ENCODE results near the gene PUDP. TPM values are rescaled to one million over a fixed set of nuclear protein-coding genes. Genes with fewer than 3 reads are reported as not detected.

PUDP gene
- polyA plus RNA-seq, 1 experiment, result 32.0 TPM

- ChIA-PET POLR2A (no interaction called here), CTCF (no interaction called here)
- no peak for DNase-seq (ENCODE audit: low read depth, low spot score)
- Histone ChIP-seq H3K9me3 (ENCODE audit: control insufficient read depth, insufficient read depth, low read length) (no peaks in the 10 kb centered on the region), H3K27ac (ENCODE audit: low read depth, low read length) (no peak overlapping the region), H3K4me3 (ENCODE audit: low read depth, low read length) (no peak overlapping the region), H3K27me3 (ENCODE audit: control insufficient read depth, insufficient read depth, low read length) (no peaks in the 10 kb centered on the region)
- no peak for TF ChIP-seq CTCF (IDR thresholded peaks at IDR 0.05; ENCODE audit: low read depth, low read length)
Measured at GRCh38 chrX:7168371-7168770, 20.4 kb upstream of the PUDP start.

- H3K27me3 ChIP-seq (ENCODE audit: control insufficient read depth, insufficient read depth, low read length), result no peaks in the 10 kb centered on the region
- no peak for DNase-seq (ENCODE audit: low read depth, low spot score)
- TF ChIP-seq CTCF (IDR thresholded peaks at IDR 0.05; ENCODE audit: low read depth, low read length), result no peak
- CTCF ChIA-PET, result no interaction called here
- no peak overlapping the region for H3K4me3 ChIP-seq (ENCODE audit: low read depth, low read length)
- H3K9me3 ChIP-seq (ENCODE audit: control insufficient read depth, insufficient read depth, low read length), result no peaks in the 10 kb centered on the region
- H3K27ac ChIP-seq (ENCODE audit: low read depth, low read length), result no peak overlapping the region
- POLR2A ChIA-PET, result no interaction called here
Measured at GRCh38 chrX:7164174-7164573, 16.2 kb upstream of the PUDP start.

- POLR2A ChIA-PET, result no interaction called here
- Histone ChIP-seq H3K4me3 (ENCODE audit: low read depth, low read length) (no peak overlapping the region), H3K27me3 (ENCODE audit: control insufficient read depth, insufficient read depth, low read length) (no peaks in the 10 kb centered on the region), H3K27ac (ENCODE audit: low read depth, low read length) (no peak overlapping the region), H3K9me3 (ENCODE audit: control insufficient read depth, insufficient read depth, low read length) (no peaks in the 10 kb centered on the region)
- no peak for TF ChIP-seq CTCF (IDR thresholded peaks at IDR 0.05; ENCODE audit: low read depth, low read length)
- CTCF ChIA-PET, result no interaction called here
- no peak for DNase-seq (ENCODE audit: low read depth, low spot score)
Measured at GRCh38 chrX:7163146-7163677, 15.3 kb upstream of the PUDP start.

- no peak for DNase-seq (ENCODE audit: low read depth, low spot score)
- ChIA-PET POLR2A (no interaction called here), CTCF (no interaction called here)
- Histone ChIP-seq H3K27me3 (ENCODE audit: control insufficient read depth, insufficient read depth, low read length) (no peaks in the 10 kb centered on the region), H3K4me3 (ENCODE audit: low read depth, low read length) (no peak overlapping the region), H3K9me3 (ENCODE audit: control insufficient read depth, insufficient read depth, low read length) (no peaks in the 10 kb centered on the region), H3K27ac (ENCODE audit: low read depth, low read length) (no peak overlapping the region)
- no peak for TF ChIP-seq CTCF (IDR thresholded peaks at IDR 0.05; ENCODE audit: low read depth, low read length)
Measured at GRCh38 chrX:7159149-7159861, 11.4 kb upstream of the PUDP start.

- Histone ChIP-seq H3K9me3 (ENCODE audit: control insufficient read depth, insufficient read depth, low read length) (no peaks in the 10 kb centered on the region), H3K27me3 (ENCODE audit: control insufficient read depth, insufficient read depth, low read length) (no peaks in the 10 kb centered on the region), H3K4me3 (ENCODE audit: low read depth, low read length) (no peak overlapping the region), H3K27ac (ENCODE audit: low read depth, low read length) (no peak overlapping the region)
- POLR2A ChIA-PET, result no interaction called here
- CTCF ChIA-PET, result no interaction called here
- DNase-seq (ENCODE audit: low read depth, low spot score), result no peak
- no peak for TF ChIP-seq CTCF (IDR thresholded peaks at IDR 0.05; ENCODE audit: low read depth, low read length)
Measured at GRCh38 chrX:7158468-7158990, 10.6 kb upstream of the PUDP start.

Measured in AG04450 (cell line).